CD4-positive, alpha-beta T cell treated with Interleukin-6 for 4 hours (primary cell): ENCODE measurements around the gene CLOCK.
A peak's percentile ranks its signal among the peaks of the same experiment; 100 is the strongest.

ENCODE experiments used
- DNase-seq: peaks from one replicate; pipeline ENCODE4 v3.0.0-alpha.2; 2020; ENCODE audit warnings: mixed read lengths

Gene CLOCK

DNA sequence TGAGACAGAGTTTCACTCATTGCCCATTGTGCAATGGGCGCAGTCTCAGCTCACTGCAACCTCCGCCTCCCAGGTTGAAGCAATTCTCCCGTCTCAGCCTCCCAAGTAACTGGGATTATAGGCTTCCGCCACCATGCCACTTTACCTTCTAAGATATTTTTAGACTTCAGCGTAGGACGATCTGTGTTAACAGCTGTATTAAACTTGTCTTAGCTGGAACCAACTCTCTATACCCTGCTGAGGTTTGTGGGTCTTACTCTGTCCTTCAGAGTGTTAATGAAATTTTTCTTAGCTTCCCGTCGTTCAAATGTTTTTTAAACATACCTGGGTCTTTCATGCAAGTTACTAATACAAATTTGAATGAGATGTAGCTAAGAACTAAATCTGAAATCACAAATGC is 136.3 kb downstream of the CLOCK start:
- no peak for DNase-seq

DNA sequence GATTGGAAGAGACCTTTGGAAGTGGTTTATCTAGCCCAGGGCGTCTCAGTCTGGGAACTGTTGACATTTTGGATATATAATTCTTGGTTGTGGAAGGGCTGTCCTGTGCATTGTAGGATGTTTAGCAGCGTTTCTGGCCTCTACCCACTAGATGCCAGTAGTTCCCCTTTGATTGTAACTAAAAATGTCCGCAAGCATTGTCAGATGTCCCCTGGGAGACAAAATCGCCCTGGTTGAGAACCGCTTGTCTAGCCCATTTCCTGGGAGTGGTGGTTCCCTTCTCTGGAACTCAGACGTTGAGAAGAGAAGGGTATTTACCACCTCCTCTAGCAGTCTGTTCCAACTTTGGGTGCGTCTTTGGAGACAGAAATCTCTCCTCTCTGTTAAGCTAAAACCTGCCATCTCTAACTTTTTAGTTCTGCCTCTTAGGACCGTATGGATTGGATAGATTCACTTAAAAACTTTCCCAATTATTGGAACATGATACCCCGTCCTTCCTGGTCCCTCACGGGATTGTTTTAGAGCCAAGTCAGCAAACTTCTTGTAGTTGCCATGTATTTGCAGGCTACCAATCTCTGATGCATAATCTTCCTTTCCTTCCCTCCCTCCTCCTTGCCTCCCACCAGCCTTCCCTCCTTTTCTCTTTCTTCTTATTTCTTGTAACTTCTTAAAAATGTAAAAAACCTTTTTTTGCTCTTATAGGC is 137.1 kb downstream of the CLOCK start:
- DNase-seq: no peak

DNA sequence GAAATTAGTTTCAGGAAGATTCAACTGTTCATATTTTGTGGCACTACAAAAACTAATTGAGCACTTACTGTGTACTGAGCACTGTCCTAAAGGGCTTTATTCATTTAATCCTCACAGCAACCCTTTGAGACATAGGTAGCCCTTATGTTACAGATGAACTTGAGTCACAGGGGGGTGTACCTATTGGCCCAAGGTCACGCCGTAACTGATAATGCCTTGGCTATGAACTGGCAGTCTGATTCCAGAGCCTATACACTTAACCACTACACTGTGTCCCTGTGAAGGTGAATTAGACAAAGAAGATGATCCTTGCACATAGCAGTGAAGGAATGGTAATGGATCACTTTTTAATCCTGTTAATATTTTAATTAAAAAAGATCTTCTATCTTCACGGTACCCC is 138.9 kb downstream of the CLOCK start:
- DNase-seq: no peak

DNA sequence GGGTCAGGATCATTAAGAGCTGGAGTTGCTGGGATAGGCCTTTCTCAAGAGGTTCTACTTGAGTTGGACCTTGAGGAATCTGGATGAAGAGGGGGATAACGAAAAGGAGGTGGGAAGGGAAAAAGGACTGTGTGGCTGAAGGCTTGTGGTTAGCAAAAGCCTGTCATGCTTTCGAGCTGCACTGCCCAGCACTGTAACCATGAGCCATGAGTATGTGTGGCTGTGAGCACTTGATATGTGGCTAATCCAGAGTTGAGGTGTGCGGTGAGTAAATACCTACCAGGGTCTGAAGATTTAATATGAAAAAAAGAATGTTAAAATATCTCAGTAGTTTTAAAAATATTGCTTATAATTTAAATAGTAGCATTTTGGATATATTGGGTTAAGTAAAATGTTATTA is 139.6 kb downstream of the CLOCK start:
- no peak for DNase-seq

DNA sequence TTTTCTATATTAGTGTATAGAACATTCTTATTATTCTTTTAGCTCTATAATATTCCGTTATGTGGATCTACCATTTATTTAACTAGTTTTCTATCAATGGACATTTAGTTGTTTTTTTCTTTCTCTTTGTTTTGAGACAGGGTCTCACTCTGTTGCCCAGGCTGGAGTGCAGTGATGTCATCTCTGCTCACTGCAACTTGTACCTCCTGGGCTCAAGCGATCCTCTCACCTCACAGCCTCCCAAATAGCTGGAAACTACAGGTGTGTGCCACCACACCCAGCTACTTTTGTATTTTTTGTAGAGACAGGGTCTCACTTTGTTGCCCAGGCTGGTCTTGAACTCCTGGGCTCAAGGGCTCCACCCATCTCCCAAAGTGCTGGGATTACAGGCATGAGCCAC is 140.2 kb downstream of the CLOCK start:
- DNase-seq: no peak

DNA sequence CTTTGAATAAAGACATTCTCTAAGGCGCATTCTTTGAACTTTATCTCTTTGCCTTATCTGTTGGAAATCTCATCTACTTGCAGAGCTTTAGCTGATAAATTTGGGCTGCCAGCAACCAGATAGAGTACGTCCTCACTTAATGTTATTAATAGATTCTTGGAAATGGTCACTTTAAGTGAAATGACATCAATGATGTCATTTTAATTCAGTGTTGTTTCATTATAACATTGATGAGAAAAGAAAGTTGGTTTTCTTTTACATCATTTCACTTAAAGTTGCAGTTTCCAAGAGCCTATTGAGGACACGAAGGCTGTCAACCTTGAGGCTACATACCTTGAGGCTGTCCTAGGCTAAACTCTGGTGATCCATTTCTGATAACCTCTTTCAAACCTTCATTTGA is 141.6 kb downstream of the CLOCK start:
- DNase-seq: no peak

DNA sequence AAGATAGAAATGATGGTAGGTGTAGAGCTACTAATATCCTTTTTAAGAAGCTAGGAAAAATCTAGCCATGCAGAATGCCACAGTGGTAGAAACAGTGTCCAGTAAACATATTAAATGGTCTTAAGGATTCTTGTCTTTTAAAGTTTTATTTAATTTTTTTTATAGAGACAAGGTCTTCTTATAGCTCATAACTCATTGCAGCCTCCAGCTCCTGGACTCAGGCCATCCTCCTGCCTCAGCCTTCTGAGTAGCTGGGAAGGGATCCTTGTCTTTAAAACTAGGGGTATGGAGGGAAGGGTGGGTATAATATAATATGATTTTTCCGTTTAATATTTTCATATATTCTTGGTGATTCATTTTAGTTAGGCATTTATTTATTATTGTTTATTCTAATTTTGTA is 147.1 kb downstream of the CLOCK start:
- DNase-seq: no peak

DNA sequence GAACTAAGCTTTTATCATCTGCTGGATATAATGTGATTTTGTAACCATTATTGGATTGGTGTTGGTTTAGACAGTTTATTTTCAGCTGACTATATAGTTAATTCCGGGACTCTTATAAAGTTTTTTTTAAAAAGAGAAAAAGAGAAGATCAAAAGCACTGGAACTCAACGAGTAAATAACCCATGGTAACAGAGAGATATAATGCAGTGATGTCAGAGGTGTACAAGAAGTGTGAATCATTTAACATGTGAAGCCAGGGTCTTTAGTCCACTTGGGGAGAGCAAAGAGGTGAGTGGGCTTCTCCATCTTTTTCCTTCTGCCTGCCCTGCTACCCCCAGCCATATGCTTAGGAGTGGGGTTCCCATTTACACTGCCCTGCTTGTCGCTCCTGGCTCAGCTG is 147.7 kb downstream of the CLOCK start:
- no peak for DNase-seq

DNA sequence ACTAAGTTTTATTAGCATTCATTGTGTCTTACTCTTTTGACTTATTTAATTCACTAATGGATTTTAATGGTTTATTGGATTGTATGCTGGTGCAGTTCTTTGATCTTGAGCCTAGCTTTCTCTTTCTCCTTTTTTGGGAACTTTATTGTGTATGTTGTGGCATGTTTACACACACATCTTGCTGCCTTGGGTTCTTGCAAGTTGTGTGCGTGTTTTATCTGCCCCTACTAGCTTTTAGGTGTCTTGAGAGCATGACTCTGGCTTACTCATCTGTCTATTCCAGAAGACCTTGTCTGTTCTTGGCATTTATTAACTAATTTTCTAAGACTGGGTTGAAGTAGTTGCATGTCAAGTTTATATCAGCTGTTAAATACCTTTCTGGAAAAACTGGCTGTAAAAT is 148.2 kb downstream of the CLOCK start:
- DNase-seq: no peak

DNA sequence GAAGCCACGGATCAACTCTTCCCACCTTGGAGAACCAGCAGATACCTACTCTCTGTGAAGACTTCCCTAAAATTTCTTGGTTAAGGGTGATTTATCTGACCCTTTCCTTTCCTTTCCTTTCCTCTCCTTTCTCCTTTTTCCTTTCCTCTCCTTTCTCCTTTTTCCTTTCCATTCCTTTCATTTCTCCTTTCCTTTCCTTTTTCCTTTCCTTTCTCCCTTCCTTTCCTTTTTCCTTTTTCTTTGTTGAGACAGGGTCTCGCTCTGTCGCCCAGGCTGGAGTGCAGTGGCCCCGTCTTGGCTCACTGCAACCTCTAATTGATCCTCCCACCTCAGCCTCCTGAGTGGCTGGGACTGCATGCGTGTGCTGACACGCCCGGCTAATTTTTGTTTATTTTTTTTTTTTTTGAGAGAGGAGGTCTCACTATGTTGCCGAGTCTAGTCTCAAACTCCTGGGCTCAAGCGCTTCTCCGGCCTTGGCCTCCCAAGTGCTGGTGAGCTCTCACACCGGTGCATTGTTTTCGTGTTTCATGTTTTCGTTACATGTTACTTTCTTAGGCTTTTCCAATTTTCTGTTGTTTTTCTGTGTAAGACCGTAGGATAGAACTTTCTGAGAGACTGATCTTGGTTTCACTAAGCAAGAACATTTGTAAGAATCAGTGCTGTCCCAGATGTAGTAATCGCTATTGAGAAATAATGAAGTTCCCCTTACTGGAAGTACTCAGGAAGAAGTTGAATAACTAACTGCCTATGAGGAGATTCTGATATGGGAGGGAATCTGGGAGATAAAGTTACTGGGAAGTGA is 149.0 kb downstream of the CLOCK start:
- no peak for DNase-seq

DNA sequence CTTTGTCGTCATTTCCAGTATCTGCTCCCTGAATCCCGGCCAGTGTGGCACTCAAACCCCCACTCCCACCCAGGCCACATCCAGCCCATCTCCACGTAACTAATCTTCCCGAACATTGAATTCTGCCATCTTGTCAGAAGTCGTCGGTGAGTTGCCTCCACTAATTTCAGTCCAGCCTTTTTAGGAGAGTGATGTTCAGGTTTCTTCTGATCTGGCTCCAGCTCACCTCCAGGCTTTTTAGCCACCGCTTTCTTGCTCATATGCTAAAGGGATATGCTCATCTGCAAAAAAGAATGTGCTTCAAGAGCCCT is 149.6 kb downstream of the CLOCK start:
- DNase-seq: no peak

DNA sequence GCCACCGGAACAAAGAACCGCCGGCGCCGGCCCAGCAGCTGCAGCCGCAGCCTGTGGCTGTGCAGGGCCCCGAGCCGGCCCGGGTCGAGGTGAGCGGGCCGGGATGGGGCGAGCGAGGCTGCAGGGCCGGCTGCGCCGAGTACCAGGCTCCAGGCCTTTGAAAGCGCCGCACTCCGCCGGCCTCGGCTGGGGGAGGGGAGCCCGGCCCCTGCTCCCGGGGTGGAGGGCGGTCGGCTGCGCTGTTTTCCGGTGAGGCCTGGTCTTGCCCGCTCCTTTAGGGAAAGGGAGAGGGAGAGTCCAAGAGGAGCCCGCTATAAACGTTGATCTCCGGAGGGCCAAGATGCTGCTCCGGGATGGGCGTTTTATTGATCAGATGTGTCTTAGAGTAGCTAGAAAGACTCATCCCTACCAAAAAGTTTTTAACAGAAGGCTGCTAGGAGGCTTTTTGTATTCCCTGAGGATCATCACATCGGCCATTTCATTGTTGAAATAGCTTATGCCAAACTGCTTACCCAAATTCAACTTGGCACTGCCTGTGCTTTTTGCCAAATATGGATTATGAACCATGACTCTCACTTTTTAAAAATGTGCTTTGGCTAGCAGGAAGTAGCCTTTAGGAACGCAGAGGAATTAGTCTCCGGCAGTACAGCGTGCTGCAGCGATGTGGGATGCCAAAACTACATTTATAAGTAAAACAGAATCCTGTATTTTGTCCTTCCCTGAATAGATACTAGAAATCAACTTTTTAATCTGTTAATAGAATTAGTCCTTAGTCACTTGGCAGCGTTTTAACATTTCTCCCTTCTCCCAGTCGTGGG is 150.2 kb downstream of the CLOCK start:
- DNase-seq: peak; percentile 30

DNA sequence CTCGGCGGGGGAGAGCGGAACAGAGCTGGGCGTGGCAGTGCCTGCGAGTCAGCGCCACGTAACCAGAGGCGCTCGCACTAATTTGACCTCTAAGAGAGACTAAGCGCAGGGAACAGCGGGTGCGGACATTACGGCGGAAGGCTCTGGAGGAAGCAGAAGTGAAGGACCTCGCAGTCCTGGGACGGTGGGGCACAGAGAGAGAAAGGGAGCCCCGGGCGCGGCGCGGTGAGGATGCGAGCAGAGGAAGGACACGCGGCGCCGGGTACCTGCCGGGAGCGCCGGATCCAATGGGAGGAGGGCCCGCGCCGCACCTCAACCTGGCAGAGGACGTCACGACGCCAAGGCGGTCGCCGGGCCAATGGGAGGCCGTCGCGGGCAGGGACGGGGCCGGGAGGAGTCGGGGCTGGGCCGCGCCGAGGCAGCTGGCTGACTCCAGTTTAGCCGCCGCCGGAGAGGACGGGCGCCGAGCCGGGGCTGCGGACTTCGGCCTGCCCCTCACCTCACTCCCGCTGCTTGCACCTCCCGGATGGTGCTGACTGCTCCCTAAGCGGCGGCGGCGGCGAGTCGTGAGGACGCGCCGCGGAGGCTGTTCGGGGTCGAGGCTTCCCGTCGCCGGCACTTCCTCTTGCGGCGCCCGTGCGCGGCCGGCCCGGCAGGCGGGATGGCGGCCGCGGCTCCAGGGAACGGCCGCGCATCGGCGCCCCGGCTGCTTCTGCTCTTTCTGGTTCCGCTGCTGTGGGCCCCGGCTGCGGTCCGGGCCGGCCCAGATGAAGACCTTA is 151.0 kb downstream of the CLOCK start, which contains the start of gene TMEM165:
TMEM165 (plus strand) TSS at position 429 of the 779 bp plus-strand sequence; CDS start at position 662, 233 bp downstream.
- peak; percentile 90 for DNase-seq

DNA sequence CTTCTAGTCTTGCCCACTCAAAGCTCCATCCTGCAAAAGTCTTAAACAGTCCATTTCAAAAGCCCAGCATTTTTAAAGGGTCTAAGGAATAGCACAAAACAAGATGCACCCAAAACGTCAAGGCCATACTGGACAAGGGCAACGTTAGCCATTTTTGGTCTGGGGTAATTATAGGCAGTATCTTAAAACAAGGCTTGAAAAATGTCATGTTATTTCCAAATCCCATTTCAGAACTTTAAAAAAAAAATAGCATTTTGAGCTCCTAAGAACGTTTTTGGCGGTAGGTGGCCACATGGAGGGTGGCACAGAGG is 151.5 kb downstream of the CLOCK start:
- DNase-seq: no peak

DNA sequence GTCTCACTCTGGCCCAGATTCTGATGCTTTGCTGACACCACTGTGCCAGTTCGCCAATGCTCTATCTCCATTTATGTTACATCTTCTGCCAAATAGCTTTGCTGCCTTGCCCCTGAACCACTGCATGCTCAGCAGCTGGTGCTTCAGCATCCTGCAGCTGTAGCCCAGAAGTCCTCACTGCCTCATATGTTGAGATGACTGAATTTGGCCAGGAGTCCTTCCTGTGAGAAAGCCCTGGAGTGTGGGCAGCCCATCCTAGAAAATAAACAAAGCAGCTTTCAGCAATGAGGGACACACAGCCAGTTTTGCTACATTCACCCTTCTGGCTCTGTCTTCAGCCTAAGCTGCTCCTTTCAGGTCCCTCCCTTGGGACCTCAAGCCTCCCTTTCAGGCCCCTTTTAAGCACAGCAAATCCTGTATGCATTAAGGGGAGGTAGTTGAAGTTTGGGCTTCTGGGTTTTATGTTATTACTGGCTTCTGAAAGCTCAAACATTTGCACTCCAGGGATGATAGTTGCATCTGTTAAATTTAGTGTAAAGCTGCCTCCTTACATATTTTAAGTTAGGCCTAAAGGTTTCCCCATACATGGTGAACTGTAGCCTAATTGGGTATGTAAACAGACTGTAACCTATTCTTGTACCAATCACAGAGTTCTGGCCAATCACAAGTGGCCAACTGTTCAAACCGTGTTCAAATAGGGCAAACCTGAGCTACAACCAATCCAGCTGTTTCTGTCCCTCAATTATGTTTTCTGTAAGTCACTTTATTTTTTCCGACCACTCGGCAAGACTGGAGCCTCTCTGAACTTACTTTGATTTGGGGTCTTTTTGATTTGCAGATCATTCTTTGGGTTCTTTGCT is 153.0 kb downstream of the CLOCK start:
- no peak for DNase-seq

DNA sequence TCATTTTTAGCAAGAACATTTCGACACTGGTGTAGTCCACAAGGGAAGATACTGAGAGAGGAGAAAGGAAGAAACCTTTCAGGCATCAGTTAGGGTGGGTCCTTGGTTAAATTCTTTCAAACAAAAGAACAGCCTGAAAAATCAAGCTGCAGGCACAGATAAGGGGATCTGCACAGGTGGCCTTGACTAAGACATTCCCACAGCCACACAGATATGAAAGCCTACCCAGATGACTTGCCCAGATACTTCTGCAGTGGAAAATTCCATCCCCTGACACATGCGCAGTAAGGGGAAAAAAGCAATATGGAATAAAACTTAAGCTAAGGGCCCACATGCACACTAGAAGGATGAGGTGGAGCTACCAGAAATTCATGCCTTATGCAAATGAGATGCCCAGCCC is 159.9 kb downstream of the CLOCK start:
- DNase-seq: no peak

DNA sequence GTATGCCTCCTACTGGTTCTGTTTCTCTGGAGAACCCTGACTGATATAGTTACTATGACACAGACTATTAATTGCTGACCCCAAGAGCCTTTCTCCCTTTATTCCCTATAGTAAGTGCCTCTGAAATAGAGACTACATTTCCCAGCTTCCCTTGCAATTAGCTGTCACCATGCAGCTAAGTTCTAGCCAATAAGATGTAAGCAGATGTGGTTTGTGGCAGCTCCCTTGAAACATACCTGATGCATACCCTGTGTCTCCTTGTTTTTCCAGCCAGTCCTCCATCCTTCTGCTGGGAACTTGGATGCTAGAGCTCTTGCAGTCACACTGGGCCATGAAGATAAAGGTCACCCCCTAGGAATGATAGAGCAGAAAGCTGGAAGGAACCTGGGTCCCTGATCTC is 160.6 kb downstream of the CLOCK start:
- DNase-seq: no peak

DNA sequence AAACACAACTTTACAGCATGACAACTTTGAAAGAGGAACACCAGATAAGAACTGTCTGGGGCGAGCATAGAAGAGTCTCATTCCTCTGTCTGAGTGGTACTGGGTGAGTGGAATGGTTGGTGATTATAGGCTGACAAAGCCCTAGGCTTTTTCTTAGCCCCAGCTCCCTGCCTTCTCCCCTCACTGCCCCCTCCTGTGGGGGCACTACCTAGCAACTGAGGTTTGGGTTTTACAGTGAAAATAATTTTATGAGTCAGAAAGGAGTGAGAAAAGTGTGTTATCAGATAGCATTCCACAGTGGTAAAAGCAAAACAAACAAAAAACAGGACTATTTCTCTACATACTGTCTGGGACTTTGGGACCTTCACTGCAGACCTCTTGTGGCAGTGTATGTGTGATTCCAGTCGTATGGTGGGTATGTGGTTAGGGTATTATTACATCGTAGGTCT is 161.5 kb downstream of the CLOCK start:
- DNase-seq: no peak

DNA sequence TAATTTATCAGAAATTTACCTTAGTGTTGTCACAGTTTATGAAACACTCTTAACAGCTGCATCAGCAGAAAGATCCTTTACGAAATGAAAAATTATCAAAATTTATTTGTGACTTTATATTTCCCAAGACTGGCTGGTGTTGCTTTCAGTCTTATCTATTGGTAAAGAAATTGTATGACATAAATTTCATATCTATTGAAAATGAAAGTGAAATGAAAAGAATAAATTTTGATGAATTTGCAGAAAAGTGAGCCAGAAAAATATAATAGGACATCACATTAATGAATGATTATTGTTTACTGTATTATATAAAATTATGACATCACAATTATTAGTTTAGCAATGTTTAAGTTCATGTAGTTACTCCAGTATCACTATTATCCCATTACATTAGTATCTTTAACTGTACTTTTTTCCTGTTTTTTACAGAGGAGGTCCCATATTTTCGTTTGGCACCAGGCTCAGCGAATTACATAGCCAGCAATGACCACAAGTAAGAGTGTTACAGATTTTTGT is 164.2 kb downstream of the CLOCK start:
- DNase-seq: no peak

DNA sequence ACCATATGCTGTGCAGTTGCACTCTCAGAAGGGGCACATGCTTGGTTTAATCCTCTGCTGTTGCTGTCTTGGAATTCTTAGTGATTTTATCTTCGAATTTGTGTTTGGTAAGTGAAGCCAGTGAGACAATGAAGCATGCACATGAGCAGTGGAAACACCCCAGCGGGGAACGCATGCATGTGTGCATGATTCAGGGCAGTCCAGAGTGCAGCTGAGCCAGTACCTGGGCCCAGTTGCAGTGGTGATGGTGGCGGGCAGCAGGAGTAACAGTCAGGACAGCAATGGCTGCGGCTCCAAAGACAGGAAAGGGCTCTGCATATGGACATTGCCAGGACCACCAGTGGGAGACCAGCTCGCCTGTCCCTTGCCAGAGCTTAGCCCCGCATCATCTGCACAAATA is 165.2 kb downstream of the CLOCK start:
- no peak for DNase-seq

DNA sequence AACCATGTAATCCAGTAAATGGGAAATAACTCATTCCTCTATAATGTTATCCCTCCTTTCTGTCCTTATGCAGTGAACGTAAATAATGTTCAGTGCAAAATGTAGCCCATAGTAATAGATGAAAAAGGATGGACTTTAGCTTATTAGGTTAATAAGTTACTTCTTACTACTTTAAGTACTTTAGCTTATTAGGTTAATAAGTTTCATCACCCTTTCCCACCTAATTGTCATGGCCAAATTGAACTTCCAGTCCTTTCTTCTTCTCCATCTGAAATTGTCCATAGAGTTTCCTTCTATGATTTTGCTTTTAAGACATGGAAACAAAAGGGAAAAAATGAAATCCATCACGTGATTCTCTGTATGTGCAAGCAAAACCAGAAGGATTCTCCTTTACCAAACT is 166.1 kb downstream of the CLOCK start:
- no peak for DNase-seq
